ENCODE measurements around the gene ARHGEF17.

ARHGEF17 gene

DNA sequence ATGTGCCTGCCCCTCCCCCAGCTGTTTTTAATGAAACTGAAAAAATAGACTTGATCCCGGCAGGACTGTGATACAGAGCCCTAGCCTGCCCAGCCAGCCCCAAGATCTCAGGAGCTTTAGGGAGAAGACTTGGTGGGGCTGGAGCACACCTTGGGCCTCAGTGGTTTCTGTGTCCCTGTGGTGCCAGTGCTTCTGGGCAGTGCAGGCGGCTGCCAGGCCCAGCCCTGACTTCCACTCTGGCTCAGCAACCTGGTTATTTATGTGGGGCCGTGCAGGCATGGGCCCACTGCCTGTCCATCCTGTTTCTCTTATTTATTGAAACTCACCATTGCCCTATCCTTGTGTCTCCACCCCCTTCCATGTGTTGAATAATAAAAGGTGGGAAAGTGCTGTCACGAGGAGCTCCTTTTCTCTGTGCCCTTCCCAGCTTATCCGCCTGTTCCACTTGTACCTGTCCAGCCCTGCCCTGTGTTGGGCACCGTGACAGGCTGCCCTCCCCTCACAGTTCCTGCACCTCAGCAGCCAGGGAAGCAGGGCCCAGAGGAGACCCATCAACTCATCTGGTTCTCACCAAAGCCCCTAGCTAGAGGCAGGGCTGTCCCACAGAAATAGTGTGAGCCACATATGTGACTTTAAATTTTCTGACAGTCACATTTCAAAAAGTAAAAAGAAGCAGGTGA, 88.3 kb downstream of the ARHGEF17 start:
- DNase-seq = no peak

DNA sequence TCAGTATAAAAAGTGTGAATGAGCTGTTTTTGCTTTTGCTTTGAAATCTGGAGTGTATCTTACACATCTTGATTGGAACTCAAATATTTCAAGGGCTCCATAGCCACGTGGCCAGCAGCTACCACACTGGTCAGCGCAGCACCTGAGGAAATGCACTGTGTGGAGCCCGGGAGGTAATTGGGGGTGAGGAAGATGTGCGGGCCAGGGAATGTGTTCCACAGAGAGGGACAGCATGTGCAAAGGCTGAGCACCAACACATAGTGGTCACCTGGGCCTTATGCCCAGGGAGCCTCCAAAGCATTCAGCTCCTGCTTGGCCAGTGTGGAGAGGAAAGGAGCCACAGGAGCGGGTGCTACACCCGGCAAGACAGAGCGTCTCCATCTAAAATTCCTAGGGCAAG, 88.9 kb downstream of the ARHGEF17 start:
- no peak for DNase-seq

GRCh38 chr11:73397468-73398131, 89.5 kb downstream of the ARHGEF17 start:
- no peak for DNase-seq

DNA sequence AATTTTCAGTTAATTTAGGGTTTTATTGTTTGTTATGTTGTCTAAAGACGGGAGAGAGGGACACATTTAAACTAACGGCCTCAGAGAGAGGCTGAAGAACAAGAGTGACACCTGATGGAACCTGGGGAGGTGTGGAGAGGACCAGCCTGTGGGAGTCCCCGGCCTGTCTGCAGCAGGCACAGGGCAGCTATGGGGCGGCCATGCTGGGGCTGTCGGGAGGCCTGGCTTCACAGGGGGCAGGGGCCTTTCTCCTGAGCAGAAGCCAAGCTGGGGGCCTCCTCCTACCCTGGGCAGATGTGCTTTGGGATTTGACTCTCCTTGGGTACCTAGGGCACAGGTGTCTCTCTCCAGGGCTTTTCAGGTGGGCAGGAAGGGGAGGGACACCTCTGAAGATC, 90.1 kb downstream of the ARHGEF17 start:
- no peak for DNase-seq

DNA sequence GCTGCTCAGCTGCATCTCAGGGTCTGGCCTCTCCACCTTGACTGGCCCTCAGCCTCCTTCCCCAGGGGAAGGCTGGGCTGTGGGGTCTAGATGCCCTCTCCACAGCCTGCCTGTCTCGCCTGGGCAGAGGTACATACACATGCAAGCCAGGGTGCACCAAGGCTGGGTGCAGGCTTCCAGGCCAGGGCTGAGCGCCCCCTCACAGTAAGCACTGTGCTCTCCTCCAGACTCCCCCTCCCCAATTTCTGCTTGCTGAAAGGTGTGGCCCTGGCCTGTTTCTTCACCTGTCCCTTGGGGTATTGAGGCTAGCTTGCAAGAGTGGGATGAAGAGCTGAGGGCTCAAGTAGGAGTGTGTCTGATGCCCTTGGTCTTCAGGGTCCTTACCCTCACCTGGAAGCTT, 90.6 kb downstream of the ARHGEF17 start:
- no peak for DNase-seq

DNA sequence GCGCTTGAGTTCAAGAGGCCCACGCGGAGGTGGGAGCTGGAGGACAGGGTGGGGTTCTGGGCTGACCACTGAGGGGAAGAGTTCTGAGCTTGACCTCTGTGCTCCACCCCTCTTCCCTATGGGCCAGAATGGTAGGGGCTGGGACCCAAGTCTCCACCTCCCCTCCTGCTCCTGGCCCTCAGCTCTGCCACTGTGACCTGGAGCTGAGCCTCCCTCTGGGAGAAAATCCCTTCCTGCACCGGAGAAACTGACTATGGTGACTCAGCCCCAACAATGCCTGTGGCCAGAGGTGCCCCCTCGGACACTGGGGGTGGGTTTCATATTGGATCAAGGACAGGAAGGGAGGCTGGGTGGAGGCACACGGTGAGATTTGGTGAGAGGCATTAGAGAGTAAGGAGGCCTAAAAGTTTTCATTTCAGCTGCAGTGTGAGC, 91.1 kb downstream of the ARHGEF17 start:
- no peak for DNase-seq

DNA sequence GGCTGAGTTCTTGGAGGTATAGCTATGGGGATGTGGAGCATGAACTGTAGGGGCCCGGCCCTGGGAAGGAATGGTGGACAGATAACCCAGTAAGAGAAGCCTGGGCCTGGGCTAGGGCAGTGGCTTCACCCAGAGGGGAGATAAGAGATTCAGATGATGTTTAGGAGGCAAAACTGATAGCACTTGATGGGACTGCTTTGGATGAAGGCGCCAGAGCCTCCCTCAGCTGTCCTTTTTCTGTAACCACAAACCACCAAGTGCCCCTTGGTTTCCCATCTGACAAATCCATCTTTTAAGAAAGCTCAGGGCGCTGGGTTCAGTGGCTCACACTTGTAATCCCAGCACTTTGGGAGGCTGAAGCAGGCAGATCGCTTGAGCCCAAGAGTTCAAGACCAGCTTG, 91.6 kb downstream of the ARHGEF17 start:
- no peak for DNase-seq

GRCh38 chr11:73400293-73400692, 92.2 kb downstream of the ARHGEF17 start:
- no peak for DNase-seq

DNA sequence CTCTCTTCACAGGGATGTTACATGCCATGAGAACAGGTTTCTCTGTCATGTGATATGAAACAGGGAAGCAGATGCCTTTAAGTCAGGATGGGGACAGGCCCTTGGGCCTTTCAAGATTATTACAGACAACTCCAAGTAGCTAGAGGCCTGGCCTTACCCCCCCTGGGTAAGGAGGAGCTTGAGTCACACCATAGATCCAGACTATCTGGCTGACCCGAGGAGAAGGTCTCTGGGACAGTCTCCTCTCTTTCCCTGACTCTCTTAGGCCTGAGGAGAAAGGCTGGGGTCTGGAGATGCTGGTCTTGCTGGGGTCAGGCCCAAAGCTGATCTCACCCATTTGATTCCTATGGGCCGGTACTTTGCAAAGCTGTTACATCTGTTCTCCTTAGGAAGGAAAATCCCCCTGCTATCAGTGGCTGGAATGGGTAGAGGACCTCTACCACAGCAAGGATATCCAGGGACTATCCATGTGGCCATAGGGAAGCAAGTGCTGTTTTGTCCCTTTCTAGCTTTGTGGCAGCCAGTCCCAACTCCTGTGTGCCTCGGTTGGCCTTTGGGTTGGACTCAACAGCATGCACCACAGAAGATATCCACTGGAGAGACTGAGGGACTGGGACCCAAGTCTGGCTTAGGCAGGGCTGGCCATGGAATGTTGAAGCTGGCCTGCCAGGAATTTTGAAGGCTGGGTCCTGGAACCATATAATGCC, 93.3 kb downstream of the ARHGEF17 start:
- no peak for DNase-seq

DNA sequence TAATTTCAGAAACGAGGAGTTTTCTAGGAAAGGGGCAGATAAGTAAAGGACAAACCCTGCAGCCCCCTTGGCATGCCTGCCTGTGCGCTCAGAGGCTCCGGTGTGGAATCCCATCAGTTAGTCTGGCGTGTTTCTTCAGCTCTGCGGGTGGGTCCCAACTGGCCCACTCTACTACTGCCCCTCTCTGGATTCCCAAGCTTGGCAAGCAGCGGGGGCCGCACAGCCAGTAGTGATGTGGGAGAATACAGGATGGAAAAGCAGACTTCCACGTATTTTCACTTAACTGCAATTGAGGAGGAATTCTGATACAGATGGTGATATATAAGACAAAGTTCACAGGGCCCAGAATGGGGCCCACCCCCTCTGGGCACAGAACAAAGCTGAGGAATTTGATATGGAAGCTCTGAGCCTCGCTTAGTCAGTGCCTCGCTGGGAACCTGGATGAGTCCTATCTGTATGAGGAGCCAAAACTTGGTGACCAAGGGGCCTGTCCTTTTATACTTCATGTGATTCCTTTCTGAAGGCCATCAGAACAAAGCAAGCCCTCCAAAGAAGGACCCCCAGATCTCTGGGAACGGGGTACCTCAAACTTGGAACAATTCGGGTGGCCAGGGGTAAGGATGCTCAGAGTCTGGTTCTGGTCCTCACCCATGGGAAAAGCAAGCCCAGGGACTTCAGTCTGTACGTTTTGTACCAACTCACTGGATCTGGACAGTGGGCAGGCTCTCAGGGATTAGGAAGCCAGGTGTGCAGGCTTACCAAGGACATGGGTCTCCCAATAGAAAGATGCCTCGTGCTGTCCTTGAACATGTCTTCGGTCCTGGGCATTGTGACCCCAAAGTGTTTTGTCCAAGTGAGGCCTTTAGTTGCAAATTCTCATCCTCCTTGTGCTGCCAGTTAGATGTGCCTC, 94.1 kb downstream of the ARHGEF17 start:
- no peak for DNase-seq

DNA sequence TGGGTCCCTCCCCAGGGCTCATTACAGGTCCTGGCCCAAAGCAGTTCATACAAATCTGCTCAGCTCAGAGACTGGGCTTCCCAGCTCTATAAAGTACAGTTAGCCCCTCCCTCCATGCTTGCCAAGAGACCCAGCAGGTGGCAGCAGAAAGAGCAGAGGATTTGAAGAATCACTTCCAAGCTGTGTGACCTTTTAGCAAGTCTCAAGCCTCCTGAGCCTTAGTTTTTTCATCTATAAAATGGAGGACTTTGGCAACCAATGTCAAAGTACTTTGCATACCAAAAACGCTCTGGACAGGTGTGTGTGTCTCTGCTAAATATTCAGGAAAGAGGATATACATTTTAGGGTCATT, 94.7 kb downstream of the ARHGEF17 start:
- DNase-seq = no peak

DNA sequence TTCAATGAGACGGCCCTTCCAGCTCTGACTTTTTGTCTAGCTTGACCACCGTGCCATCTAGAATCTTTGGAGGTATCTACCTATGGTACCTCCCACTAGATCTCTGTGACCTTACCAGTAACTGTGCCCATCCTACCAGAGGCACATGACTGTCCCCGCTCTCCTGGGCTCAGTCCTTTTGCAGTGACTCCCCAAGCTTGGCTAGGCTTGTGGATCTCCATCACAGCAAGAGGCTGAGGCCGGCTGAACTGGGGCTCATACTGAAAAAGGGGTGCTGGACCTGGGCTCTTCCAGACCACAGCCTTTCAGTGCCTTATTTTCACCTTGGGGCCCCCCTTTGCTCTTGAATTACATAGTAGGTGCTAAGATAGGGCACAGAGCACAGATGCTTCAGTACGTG, 95.5 kb downstream of the ARHGEF17 start:
- no peak for DNase-seq

- peak; percentile 12 for DNase-seq
Measured at GRCh38 chr11:73404048-73404447, 96.0 kb downstream of the ARHGEF17 start.

DNA sequence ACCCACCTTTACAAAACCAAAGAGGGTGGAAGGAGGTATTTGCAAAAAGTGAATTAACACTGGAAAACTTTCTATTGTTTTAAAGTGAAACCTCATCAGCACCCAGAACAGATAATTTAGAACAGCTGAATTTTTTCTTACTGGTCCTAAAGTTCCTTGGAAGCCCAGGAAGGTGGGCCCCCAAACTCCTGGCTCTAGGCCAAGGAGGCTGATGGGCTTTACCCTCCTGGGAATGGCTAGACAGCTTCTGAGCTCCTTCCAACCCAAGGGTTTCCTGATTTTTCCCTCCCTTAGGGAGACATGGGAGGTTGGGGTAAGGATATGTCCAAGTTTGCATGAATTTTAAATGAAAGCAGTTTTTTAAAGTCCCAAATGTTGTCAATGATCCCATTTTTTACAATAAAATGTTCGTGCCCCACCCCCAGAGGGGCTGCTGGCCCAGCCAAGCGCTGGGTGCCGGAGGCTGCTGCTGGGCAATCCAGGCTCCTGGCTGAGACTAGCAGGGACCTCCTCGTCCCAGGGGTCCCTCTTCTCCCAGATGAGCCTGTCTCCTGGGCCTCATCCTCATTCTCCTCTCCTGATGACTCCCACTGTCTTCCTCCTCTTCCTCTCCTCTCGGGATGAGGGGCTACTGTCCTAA, 96.5 kb downstream of the ARHGEF17 start:
- no peak for DNase-seq

- DNase-seq = no peak
Measured at GRCh38 chr11:73405146-73405510, 97.1 kb downstream of the ARHGEF17 start.

DNA sequence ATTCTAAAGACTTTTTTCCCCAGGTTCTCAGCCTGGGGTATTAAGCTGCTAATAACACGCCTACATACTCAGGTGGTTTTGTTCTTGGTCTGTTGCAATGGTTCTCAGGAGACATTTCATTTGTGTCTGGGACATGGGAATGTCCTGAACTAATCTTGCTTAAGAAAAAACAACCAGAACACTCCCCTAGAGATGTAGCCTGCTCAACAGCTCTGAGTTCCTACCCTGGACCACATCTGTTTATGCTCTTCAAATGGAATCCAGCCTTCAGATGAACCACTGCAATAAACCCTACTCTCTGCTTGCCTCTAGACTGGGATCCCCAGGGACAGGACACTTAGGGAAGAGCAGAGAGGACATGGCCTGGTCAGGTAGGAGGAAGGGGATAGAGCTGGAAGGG, 98.1 kb downstream of the ARHGEF17 start:
- DNase-seq = no peak

- no peak for DNase-seq
Measured at GRCh38 chr11:73406619-73407018, 98.5 kb downstream of the ARHGEF17 start.

- DNase-seq = no peak
Measured at GRCh38 chr11:73409431-73409830, 101.4 kb downstream of the ARHGEF17 start.

DNA sequence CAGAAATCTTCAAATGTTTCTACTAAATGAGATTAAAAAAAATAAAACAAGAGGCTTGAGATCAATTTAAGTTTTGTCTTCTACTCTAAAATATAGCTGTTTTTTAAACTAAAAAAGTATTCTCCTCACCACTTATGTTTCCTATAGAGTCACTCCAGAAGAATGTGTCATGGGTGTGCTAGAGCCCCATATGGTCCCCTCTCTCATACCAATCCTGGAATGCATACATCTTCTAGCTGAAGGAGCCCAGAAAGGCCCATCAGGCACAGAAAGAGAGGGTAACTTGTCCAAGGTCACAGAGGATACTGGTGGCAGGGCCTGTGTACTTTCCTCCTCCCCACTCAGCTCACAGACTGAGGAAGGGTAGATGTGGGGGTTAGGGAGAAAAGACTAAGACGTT, 102.6 kb downstream of the ARHGEF17 start:
- DNase-seq = no peak

DNA sequence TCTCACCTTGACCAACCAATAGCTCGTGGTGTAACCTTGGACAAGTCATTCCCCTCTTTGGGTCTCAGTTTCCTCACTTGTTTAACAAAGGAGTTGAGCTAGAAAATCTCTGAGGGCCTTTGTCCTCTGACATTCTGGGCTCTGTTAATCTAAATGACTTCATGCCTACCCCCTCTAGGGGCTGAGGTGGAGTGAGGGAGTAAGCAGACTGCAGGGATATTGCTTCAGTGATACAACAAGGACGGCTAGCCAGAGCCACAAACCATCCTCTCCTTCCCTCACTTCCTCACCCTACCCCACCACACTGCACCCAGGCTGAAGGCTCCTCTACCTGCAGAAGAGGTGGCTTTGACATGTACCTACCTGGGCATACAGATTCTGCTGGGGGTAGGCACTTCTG, 103.0 kb downstream of the ARHGEF17 start:
- no peak for DNase-seq

GRCh38 chr11:73412308-73412707, 104.2 kb downstream of the ARHGEF17 start:
- no peak for DNase-seq

- DNase-seq = no peak
Measured at GRCh38 chr11:73413256-73413655, 105.2 kb downstream of the ARHGEF17 start.

All from kidney glomerular epithelial cell (primary cell).